Gastroesophageal sphincter (tissue), 4 donors: ENCODE data around the gene NCSTN. TPM values are rescaled to one million over a fixed set of nuclear protein-coding genes. Genes with fewer than 3 reads are reported as not detected.

Experiments
- ATAC-seq: fragments of 150-250 bp; one replicate; pipeline ENCODE4 v1.9.1; 2016; ENCODE audit warnings: mild to moderate bottlenecking, moderate library complexity
- H3K27ac ChIP-seq, 4 donors: fragments of 200-600 bp; sonication (generic) in 3 of 4; 1 replicate in 3 of 4; 2 replicates in 1 of 4; pipeline ENCODE4 v1.5.1; 2016 to 2019
- H3K27me3 ChIP-seq: fragments of 200-600 bp; sonication (generic); one replicate; pipeline ENCODE4 v1.5.1; 2019
- H3K36me3 ChIP-seq, 2 donors: fragments of 200-600 bp; sonication (generic); one replicate each; pipeline ENCODE4 v1.5.1; 2019; ENCODE audit warnings: control low read depth in 1 of 2
- H3K4me1 ChIP-seq, 3 donors: fragments of 200-600 bp; sonication (generic); 1 replicate in 2 of 3; 2 replicates in 1 of 3; pipeline ENCODE4 v1.5.1; 2016 to 2019; ENCODE audit warnings: control low read depth in 2 of 3
- H3K4me3 ChIP-seq, 2 donors: fragments of 200-600 bp; sonication (generic); one replicate each; pipeline ENCODE4 v1.5.1; 2019; ENCODE audit warnings: mild to moderate bottlenecking in 1 of 2, moderate library complexity in 1 of 2
- H3K9me3 ChIP-seq, 3 donors: fragments of 200-600 bp; sonication (generic); one replicate each; pipeline ENCODE4 v1.5.1; 2017 to 2019; ENCODE audit warnings: control low read depth in 2 of 3
- EP300 ChIP-seq: sonication (generic); formaldehyde crosslinking; IDR thresholded peaks from one replicate; pipeline ENCODE4 v1.6.1; 2017; ENCODE audit warnings: antibody characterized with exemption, mild to moderate bottlenecking
- POLR2A ChIP-seq, 2 donors: fragments of 450-650 bp; IDR thresholded peaks; one replicate each; pipeline ENCODE4 v1.6.1; 2017; ENCODE audit warnings: antibody characterized with exemption in 2 of 2, mild to moderate bottlenecking in 2 of 2, moderate library complexity in 1 of 2
- POLR2AphosphoS5 ChIP-seq: sonication (generic); formaldehyde crosslinking; IDR thresholded peaks from one replicate; pipeline ENCODE4 v1.6.1; 2017; ENCODE audit warnings: antibody characterized with exemption
- WGBS, 2 donors: methylation state at CpG; one replicate each; pipeline ENCODE4 v1.1.5; 2018; ENCODE audit warnings: low coverage in 1 of 2; 5-methylcytosine and 5-hydroxymethylcytosine counted together
- total RNA-seq, 4 donors: library from RNA; depleted of rRNA; stranded (reverse); fragments of >200 nt; gene quantifications; one replicate each; pipeline ENCODE4 v1.1.0, GENCODE V29; 2016
- TF ChIP-seq, protein P1 (sequence below), 4 experiments: fragments of 200-600 bp in 2 of 4; fragments of 450-650 bp in 2 of 4; sonication (generic) in 1 of 4; IDR thresholded peaks; one replicate each; pipeline ENCODE4 v1.5.1; 2017 to 2019; ENCODE audit warnings: antibody characterized with exemption in 4 of 4, mild to moderate bottlenecking in 2 of 4, moderate library complexity in 2 of 4

NCSTN gene
- total RNA-seq, 4 donors from 2014 or later, result 41.5 to 49.2 (median 47.5) TPM

- WGBS, 2 donors, result 72 to 75% methylated on average over 8 of the region's 9 CpGs
- no peaks in the 10 kb centered on the region for H3K27me3 ChIP-seq
- TF ChIP-seq POLR2A (IDR thresholded peaks at IDR 0.05) (no peak), EP300 (no peak), POLR2AphosphoS5 (no peak)
- TF ChIP-seq, protein P1, sequence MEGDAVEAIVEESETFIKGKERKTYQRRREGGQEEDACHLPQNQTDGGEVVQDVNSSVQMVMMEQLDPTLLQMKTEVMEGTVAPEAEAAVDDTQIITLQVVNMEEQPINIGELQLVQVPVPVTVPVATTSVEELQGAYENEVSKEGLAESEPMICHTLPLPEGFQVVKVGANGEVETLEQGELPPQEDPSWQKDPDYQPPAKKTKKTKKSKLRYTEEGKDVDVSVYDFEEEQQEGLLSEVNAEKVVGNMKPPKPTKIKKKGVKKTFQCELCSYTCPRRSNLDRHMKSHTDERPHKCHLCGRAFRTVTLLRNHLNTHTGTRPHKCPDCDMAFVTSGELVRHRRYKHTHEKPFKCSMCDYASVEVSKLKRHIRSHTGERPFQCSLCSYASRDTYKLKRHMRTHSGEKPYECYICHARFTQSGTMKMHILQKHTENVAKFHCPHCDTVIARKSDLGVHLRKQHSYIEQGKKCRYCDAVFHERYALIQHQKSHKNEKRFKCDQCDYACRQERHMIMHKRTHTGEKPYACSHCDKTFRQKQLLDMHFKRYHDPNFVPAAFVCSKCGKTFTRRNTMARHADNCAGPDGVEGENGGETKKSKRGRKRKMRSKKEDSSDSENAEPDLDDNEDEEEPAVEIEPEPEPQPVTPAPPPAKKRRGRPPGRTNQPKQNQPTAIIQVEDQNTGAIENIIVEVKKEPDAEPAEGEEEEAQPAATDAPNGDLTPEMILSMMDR (IDR thresholded peaks at IDR 0.05), result no peak
- H3K4me1 ChIP-seq, result no peaks in the 10 kb centered on the region
- no peak overlapping the region for H3K4me3 ChIP-seq
- no peak overlapping the region for H3K27ac ChIP-seq
- H3K9me3 ChIP-seq, result no peaks in the 10 kb centered on the region
- H3K36me3 ChIP-seq, result peaks cover 0 to 63% of the 10 kb centered on the region in 2 donors
- ATAC-seq, result no peak
Observed at GRCh38 chr1:160359559-160360226, 16.5 kb downstream of the NCSTN start.

DNA sequence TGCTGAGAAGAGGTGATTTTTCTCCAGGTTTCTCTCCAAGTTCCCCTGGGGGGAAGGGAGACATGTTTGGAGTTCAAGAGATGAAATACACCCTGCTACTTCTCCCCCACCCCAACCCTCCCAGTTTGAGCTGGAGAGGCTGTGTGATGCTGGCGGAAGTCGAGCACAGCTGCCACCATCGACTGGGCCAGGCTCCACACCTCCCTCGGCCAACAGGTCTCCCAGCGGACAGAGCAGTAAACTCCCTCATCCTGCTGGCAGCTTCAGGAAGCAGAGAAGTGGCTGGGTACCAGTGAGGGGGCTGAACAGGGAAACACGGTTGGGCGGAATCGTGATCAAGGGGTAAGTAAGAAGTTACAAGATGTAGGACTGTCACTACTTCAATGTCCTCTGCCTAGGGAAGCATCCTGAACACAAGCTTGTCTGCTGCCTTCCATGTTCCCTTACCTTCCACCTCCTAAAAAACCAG lies 17.1 kb downstream of the NCSTN start:
- TF ChIP-seq POLR2A (IDR thresholded peaks at IDR 0.05), result no peak
- TF ChIP-seq EP300, result no peak
- TF ChIP-seq, protein P1 (IDR thresholded peaks at IDR 0.05), result no peak
- TF ChIP-seq POLR2AphosphoS5, result no peak
- no peaks in the 10 kb centered on the region for H3K9me3 ChIP-seq
- no peak overlapping the region for H3K4me3 ChIP-seq
- H3K27ac ChIP-seq, result no peak overlapping the region
- H3K36me3 ChIP-seq, result peaks cover 0 to 58% of the 10 kb centered on the region in 2 donors
- no peaks in the 10 kb centered on the region for H3K27me3 ChIP-seq
- no peaks in the 10 kb centered on the region for H3K4me1 ChIP-seq
- no peak for ATAC-seq
- WGBS, 2 donors, result 64 to 69% methylated on average over 3 to 4 of the region's 8 CpGs

- Histone ChIP-seq H3K4me3 (no peak overlapping the region), H3K27me3 (peaks cover 3% of the 10 kb centered on the region), H3K27ac (no peak overlapping the region), H3K36me3 (peaks cover 0 to 48% of the 10 kb centered on the region in 2 donors), H3K9me3 (no peaks in the 10 kb centered on the region), H3K4me1 (no peaks in the 10 kb centered on the region)
- 67 to 92% methylated on average over 2 of the region's 2 CpGs for WGBS, 2 donors
- ATAC-seq, result no peak
- TF ChIP-seq POLR2A (IDR thresholded peaks at IDR 0.05) (no peak), EP300 (no peak), POLR2AphosphoS5 (no peak)
- TF ChIP-seq, protein P1 (IDR thresholded peaks at IDR 0.05), result no peak
Observed at GRCh38 chr1:160361199-160361598, 18.0 kb downstream of the NCSTN start.

DNA sequence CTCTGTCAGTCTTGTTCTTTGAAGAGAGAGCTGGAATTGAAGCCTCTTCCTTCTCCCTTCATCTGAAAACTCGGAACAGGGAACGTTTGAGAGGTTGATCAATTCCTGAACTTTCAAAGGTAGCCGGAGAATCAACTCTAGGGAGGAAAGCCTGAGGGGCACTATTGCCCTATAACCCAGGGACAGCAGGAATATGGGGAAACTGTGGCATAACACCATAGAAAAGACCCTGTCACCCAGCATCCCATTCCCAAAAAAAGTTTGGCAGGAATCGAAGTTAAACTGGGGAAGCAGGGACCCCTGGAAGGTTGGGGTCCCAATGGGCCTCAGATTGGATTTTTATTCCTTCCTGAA lies 18.6 kb downstream of the NCSTN start:
- peaks cover 0 to 42% of the 10 kb centered on the region in 2 donors for H3K36me3 ChIP-seq

More for the DNA sequence above, 18.6 kb downstream of the NCSTN start:
- no peak for TF ChIP-seq POLR2AphosphoS5
- no peak for TF ChIP-seq POLR2A (IDR thresholded peaks at IDR 0.05)
- TF ChIP-seq EP300, result no peak
- TF ChIP-seq, protein P1 (IDR thresholded peaks at IDR 0.05), result no peak
- H3K9me3 ChIP-seq, result no peaks in the 10 kb centered on the region
- no peak for ATAC-seq
- peaks cover 8% of the 10 kb centered on the region for H3K27me3 ChIP-seq
- 72 to 80% methylated on average over 1 to 4 of the region's 4 CpGs for WGBS, 2 donors
- no peak overlapping the region for H3K4me3 ChIP-seq
- no peaks in the 10 kb centered on the region for H3K4me1 ChIP-seq
- H3K27ac ChIP-seq, result no peak overlapping the region
